Measurements from ENCODE around the gene CBFB. TPM values are rescaled to one million over a fixed set of nuclear protein-coding genes. Genes with fewer than 3 reads are reported as not detected.

The CBFB gene
- total RNA-seq, 4 donors from 2014 or later = 19.7 to 106 (median 33.1) TPM

DNA sequence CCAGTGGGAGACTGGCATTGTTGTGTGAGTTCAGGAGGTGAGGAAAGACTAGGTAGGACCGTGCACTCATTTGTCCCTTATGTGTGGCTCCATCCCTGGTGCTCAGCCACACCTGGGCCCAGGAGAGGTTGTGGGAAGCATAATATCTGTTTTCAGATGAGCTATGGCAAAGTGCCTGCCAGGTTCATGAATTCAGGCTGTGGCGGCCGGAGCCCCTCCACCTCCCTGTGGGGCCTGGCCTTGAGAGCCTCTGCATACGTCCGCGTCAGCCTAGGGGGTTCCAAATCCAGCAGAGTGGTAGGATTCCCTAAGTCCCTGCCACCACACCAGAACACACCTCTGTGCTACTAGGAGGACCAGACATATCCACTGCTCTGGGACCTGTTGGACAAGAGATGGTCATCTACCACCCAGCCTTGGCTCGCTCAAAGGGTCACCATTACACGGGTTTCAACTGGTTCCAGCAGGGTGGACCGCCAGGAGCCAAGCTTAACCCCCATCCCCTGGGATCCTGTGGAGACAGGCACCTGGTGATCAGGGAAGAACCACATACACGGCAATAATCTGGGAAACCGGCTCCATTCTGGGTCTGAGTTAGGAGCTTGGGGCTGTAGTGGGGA is 119.8 kb downstream of the CBFB start:
- no peak for DNase-seq
- intact Hi-C loops (cut with DNase I; ENCODE audit: low total_unique reads) = no loop called here
- Histone ChIP-seq H3K27me3 (peaks cover 16% of the 10 kb centered on the region), H3K27ac (no peak overlapping the region), H3K4me3 (no peak overlapping the region), H3K36me3 (peaks cover 0 to 26% (median 2%) of the 10 kb centered on the region in 4 donors), H3K4me1 (peaks cover 7 to 15% (median 12%) of the 10 kb centered on the region in 4 donors), H3K9me3 (no peaks in the 10 kb centered on the region)
- in situ Hi-C loops (cut with MboI; ENCODE audit: low pct_ligation_motif_present in 1 of 4, low pct_unique_long_range_greater_than_20kb in 1 of 4, low sequenced_read_pairs in 3 of 4) = no loop called here
- 88% methylated on average over 11 of the region's 11 CpGs; no CpG with 5 or more reads in 1 of the 2 donors for WGBS, 2 donors (ENCODE audit: low coverage in 1 of 2)
- TF ChIP-seq, protein P1, sequence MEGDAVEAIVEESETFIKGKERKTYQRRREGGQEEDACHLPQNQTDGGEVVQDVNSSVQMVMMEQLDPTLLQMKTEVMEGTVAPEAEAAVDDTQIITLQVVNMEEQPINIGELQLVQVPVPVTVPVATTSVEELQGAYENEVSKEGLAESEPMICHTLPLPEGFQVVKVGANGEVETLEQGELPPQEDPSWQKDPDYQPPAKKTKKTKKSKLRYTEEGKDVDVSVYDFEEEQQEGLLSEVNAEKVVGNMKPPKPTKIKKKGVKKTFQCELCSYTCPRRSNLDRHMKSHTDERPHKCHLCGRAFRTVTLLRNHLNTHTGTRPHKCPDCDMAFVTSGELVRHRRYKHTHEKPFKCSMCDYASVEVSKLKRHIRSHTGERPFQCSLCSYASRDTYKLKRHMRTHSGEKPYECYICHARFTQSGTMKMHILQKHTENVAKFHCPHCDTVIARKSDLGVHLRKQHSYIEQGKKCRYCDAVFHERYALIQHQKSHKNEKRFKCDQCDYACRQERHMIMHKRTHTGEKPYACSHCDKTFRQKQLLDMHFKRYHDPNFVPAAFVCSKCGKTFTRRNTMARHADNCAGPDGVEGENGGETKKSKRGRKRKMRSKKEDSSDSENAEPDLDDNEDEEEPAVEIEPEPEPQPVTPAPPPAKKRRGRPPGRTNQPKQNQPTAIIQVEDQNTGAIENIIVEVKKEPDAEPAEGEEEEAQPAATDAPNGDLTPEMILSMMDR (IDR thresholded peaks at IDR 0.05) = no peak
- no peak for TF ChIP-seq EP300 (IDR thresholded peaks at IDR 0.05; ENCODE audit: low read depth)
- no peak for TF ChIP-seq POLR2A (IDR thresholded peaks at IDR 0.05)
- TF ChIP-seq POLR2AphosphoS5 (IDR thresholded peaks at IDR 0.05) = no peak

DNA sequence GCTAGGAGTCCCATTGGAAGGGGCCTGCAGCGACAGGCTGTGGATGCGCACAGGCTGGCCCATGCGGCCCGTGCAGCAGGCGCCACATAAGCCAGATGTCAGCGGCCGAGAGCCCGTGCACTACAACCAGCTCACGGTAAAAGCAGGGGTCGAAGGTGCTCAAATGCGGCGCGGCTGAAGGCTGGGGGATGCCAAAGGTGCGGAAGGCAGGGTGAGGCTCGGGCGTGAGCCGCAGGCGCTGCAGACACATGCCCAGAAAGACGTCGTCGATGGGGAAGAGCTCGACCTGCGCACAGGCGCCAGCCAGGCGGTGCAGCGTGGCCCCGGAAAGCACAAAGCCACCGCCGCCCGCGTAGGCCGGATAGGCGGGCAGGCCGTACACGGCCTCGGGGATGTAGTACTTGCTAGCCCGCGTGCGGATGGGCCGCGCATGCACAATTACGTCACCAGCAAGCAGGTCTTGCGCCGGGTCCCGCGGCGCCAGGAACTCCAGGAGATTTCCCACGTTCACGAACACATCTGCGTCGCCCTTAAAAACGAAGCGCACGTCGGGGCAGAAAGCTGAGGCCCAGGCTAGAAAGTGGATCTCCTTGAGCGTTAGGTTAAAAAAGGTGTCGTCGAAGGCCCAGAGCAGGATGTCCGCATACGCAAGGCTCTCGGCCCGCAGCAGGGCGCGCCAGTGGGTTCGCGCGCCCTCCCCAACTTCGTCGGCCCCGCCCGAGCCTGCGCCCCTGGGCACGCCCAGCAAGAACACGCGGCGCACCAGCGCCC is 120.5 kb downstream of the CBFB start:
- no peak for DNase-seq
- peak overlapping the region in 2 of 4 donors; percentile 86 to 88 for H3K27ac ChIP-seq
- in situ Hi-C loops (cut with MboI; ENCODE audit: low pct_ligation_motif_present in 1 of 4, low pct_unique_long_range_greater_than_20kb in 1 of 4, low sequenced_read_pairs in 3 of 4) (loop anchor here in 3 of 4 donors (10.0 to 25.0 kb wide), 3 partner anchors 135 to 187 kb away; partner anchors contain the start of genes CES3 (in 1 of the 3) and CES4A (in 1 of the 3)), intact Hi-C loops (cut with DNase I; ENCODE audit: low total_unique reads) (no loop called here)
- H3K36me3 ChIP-seq = peaks cover 0 to 20% (median 0%) of the 10 kb centered on the region in 4 donors
- H3K9me3 ChIP-seq = no peaks in the 10 kb centered on the region
- H3K4me3 ChIP-seq = peak overlapping the region in 1 of 4 donors; percentile 55
- peaks cover 16% of the 10 kb centered on the region for H3K27me3 ChIP-seq
- WGBS, 2 donors (ENCODE audit: low coverage in 1 of 2) = 84% methylated on average over 70 of the region's 77 CpGs; no CpG with 5 or more reads in 1 of the 2 donors
- peaks cover 7 to 15% (median 12%) of the 10 kb centered on the region in 4 donors for H3K4me1 ChIP-seq
- no peak for TF ChIP-seq POLR2AphosphoS5 (IDR thresholded peaks at IDR 0.05)
- TF ChIP-seq, protein P1 (IDR thresholded peaks at IDR 0.05) = no peak

DNA sequence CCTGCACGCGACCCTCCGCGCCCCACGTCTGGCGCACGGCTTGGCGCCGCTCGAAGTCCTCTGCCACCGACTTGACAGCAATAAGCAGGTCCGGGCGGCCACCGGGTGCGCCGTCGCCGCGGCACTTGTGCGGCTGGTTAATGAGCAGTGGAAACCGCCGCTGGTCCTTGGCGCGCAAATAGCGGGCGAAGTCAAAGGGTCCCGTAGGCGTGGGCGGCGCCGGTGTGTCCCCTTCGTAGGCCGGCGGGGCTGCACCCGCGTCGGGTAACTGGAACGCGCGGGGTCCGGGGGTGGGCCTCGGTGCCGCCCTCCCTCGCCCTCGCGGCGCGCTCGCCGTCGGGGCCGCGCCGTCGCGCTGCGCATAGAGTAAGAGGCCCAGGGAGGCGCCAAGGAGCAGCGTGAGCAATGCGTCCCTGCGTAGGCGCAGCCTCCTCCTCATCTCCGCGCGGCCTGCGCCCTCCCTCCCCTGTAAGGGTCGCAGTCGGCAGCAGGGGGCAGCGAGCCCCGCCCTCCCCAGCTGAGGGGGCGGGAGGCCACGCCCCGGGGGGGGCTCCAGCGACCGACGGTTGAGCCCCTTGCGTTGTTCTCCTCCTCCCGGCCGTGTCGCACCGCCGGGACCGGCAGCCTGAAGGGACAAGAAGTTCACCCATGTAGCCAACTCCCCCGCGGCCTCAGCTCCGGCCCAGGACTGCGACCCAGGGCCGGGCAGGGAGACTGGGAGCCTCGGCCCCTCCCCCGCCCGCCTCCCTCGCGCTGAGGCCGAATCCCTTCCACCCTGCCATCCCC is 121.3 kb downstream of the CBFB start:
- in situ Hi-C loops (cut with MboI; ENCODE audit: low pct_ligation_motif_present in 1 of 4, low pct_unique_long_range_greater_than_20kb in 1 of 4, low sequenced_read_pairs in 3 of 4) = loop anchor here in 3 of 4 donors (10.0 to 25.0 kb wide), 3 partner anchors 135 to 188 kb away; partner anchors contain the start of genes CES3 (in 1 of the 3) and CES4A (in 1 of the 3)
- Histone ChIP-seq H3K4me1 (peaks cover 11 to 22% (median 18%) of the 10 kb centered on the region in 4 donors), H3K36me3 (peaks cover 0 to 14% (median 0%) of the 10 kb centered on the region in 4 donors), H3K27ac (peak overlapping the region; percentile 80 to 92 (median 87)), H3K4me3 (peak overlapping the region; percentile 30 to 66 (median 52)), H3K27me3 (peaks cover 16% of the 10 kb centered on the region), H3K9me3 (no peaks in the 10 kb centered on the region)
- 14% methylated on average over 36 of the region's 94 CpGs; no CpG with 5 or more reads in 1 of the 2 donors for WGBS, 2 donors (ENCODE audit: low coverage in 1 of 2)
- TF ChIP-seq EP300 (IDR thresholded peaks at IDR 0.05; ENCODE audit: low read depth) = no peak
- no peak for TF ChIP-seq POLR2A (IDR thresholded peaks at IDR 0.05)
- no peak for DNase-seq
- intact Hi-C loops (cut with DNase I; ENCODE audit: low total_unique reads) = no loop called here

Small RNAs within 50 kb of the gene (small RNA-seq; reads per million reads assigned to genes)
- 0 to 0.28 (median 0) reads per million in 4 donors for gene RN7SL543P

Other genes with a start within 250 kb of the CBFB start
- under 1 TPM in 1 of 4 donors, not detected in 3; 0.32 TPM for gene TERB1, start 227.6 kb upstream of the CBFB start, total RNA-seq
- gene NAE1, start 198.2 kb upstream of the CBFB start, total RNA-seq = 10 to 100 TPM; 25.3 to 45.1 (median 32.1) TPM
- 100 to 1,000 TPM; 107 to 237 (median 152) TPM for gene CA7, start 184.7 kb upstream of the CBFB start, total RNA-seq
- gene PDP2, start 148.6 kb upstream of the CBFB start, total RNA-seq = 10 to 100 TPM in 2 of 4 donors, 1 to 10 TPM in 2; 4.9 to 36.2 (median 11.5) TPM
- 1 to 10 TPM in 2 of 4 donors, under 1 TPM in 1, not detected in 1; 0.20 to 2.4 (median 1.8) TPM for gene CDH16, start 110.3 kb upstream of the CBFB start, total RNA-seq
- 10 to 100 TPM in 1 of 4 donors, 1 to 10 TPM in 2, not detected in 1; 3.5 to 15.3 (median 4.2) TPM for gene RRAD, start 103.6 kb upstream of the CBFB start, total RNA-seq
- gene CIAO2B, start 94.7 kb upstream of the CBFB start, total RNA-seq = 10 to 100 TPM; 15.3 to 93.8 (median 51.6) TPM
- gene CES2, start 93.6 kb upstream of the CBFB start, total RNA-seq = 1,000 to 10,000 TPM in 2 of 4 donors, 100 to 1,000 TPM in 2; 462 to 1,338 (median 921) TPM
- 100 to 1,000 TPM; 247 to 616 (median 291) TPM for gene CES3, start 67.9 kb upstream of the CBFB start, total RNA-seq
- 10 to 100 TPM in 3 of 4 donors, 1 to 10 TPM in 1; 9.7 to 24.7 (median 15.7) TPM for gene CES4A, start 40.6 kb upstream of the CBFB start, total RNA-seq
- gene PHAF1, start 80.8 kb downstream of the CBFB start, total RNA-seq = 10 to 100 TPM; 13.3 to 23.8 (median 17.7) TPM
- gene B3GNT9, start 121.8 kb downstream of the CBFB start, total RNA-seq = 10 to 100 TPM in 1 of 4 donors, 1 to 10 TPM in 3; 1.5 to 69.1 (median 5.5) TPM
- 10 to 100 TPM; 32.2 to 74.8 (median 42.0) TPM for gene TRADD, start 130.8 kb downstream of the CBFB start, total RNA-seq
- gene FBXL8, start 130.8 kb downstream of the CBFB start, total RNA-seq = 10 to 100 TPM; 30.0 to 91.1 (median 55.1) TPM
- gene HSF4, start 135.6 kb downstream of the CBFB start, total RNA-seq = 100 to 1,000 TPM in 1 of 4 donors, 10 to 100 TPM in 3; 29.5 to 136 (median 76.6) TPM
- gene NOL3, start 141.4 kb downstream of the CBFB start, total RNA-seq = 10 to 100 TPM; 39.5 to 65.9 (median 41.2) TPM
- 100 to 1,000 TPM in 1 of 4 donors, 10 to 100 TPM in 3; 27.6 to 220 (median 32.5) TPM for gene MATCAP1, start 154.8 kb downstream of the CBFB start, total RNA-seq
- gene EXOC3L1, start 161.0 kb downstream of the CBFB start, total RNA-seq = 1 to 10 TPM in 2 of 4 donors, not detected in 2; 3.0 to 6.7 TPM
- 100 to 1,000 TPM in 3 of 4 donors, 10 to 100 TPM in 1; 97.5 to 224 (median 159) TPM for gene E2F4, start 163.0 kb downstream of the CBFB start, total RNA-seq
- gene ELMO3, start 170.0 kb downstream of the CBFB start, total RNA-seq = 10 to 100 TPM; 61.0 to 91.5 (median 77.7) TPM
- gene TMEM208, start 198.0 kb downstream of the CBFB start, total RNA-seq = 10 to 100 TPM in 3 of 4 donors, not detected in 1; 29.5 to 50.2 (median 39.3) TPM
- gene FHOD1, start 218.3 kb downstream of the CBFB start, total RNA-seq = 100 to 1,000 TPM in 1 of 4 donors, 10 to 100 TPM in 3; 25.1 to 177 (median 33.6) TPM
- 1 to 10 TPM in 3 of 4 donors, under 1 TPM in 1; 0.55 to 4.5 (median 1.5) TPM for gene SLC9A5, start 219.8 kb downstream of the CBFB start, total RNA-seq

Measured in transverse colon (tissue), 4 donors.